GM21786 (cell line): ENCODE results near the gene CILP.
"Not testable (repeated sequence)": the region's sequence is repeated elsewhere in the genome, so short reads cannot be mapped to it uniquely, and the experiment has no call there.

ENCODE experiments used
- ATAC-seq: cut with Tn5 transposase; IDR thresholded peaks from one replicate; pipeline ENCODE4 v1.9.1; 2021; ENCODE audit not compliant: unreplicated experiment

CILP gene

GRCh38 chr15:65210770-65211481 is at the start of gene CILP:
Gene CILP (minus strand): TSS chr15:65211473. CDS start chr15:65209755, 1,718 bp downstream.
- ATAC-seq, result no peak

GRCh38 chr15:65260968-65261367 is 49.7 kb upstream of the CILP start:
- ATAC-seq, result no peak

GRCh38 chr15:65259367-65259797 is 48.1 kb upstream of the CILP start:
- no peak for ATAC-seq

- ATAC-seq, result no peak
Observed at GRCh38 chr15:65258375-65259262, 47.3 kb upstream of the CILP start.

GRCh38 chr15:65255486-65256140 is 44.3 kb upstream of the CILP start:
- no peak for ATAC-seq

- ATAC-seq, result no peak
Observed at GRCh38 chr15:65254758-65255157, 43.5 kb upstream of the CILP start.

GRCh38 chr15:65254356-65254755 is 43.1 kb upstream of the CILP start:
- no peak for ATAC-seq

GRCh38 chr15:65249641-65250040 is 38.4 kb upstream of the CILP start:
- no peak for ATAC-seq

GRCh38 chr15:65248511-65249255 is 37.4 kb upstream of the CILP start:
- ATAC-seq, result no peak

GRCh38 chr15:65246939-65247338 is 35.7 kb upstream of the CILP start:
- no peak for ATAC-seq

GRCh38 chr15:65246026-65246714 is 34.9 kb upstream of the CILP start:
- ATAC-seq, result no peak

- no peak for ATAC-seq
Observed at GRCh38 chr15:65245096-65245856, 34.0 kb upstream of the CILP start.

- no peak for ATAC-seq
Observed at GRCh38 chr15:65244638-65245037, 33.4 kb upstream of the CILP start.

- not testable (repeated sequence) for ATAC-seq
Observed at GRCh38 chr15:65236443-65236842, 25.2 kb upstream of the CILP start.

GRCh38 chr15:65233696-65234095 is 22.4 kb upstream of the CILP start:
- ATAC-seq, result no peak

- ATAC-seq, result no peak
Observed at GRCh38 chr15:65232520-65232919, 21.2 kb upstream of the CILP start.

- ATAC-seq, result no peak
Observed at GRCh38 chr15:65231306-65231705, 20.0 kb upstream of the CILP start.

GRCh38 chr15:65226901-65227300 is 15.6 kb upstream of the CILP start:
- not testable (repeated sequence) for ATAC-seq

GRCh38 chr15:65226221-65226620 is 14.9 kb upstream of the CILP start:
- ATAC-seq, result no peak

- ATAC-seq, result no peak
Observed at GRCh38 chr15:65223996-65224395, 12.7 kb upstream of the CILP start.
